HL-60 (cell line): ENCODE results near the gene TRIM63.

Source experiments
- GABPA ChIP-seq: IDR thresholded peaks from 2 replicates; pipeline ENCODE4 v1.6.1; 2012; ENCODE audit warnings: low read depth
- POLR2AphosphoS5 ChIP-seq: IDR thresholded peaks from 2 replicates; pipeline ENCODE4 v1.6.1; 2012; ENCODE audit warnings: low read depth
- SPI1 ChIP-seq: IDR thresholded peaks from 2 replicates; pipeline ENCODE4 v1.6.1; 2012; ENCODE audit warnings: low read depth, mild to moderate bottlenecking, borderline replicate concordance
- TF ChIP-seq, protein P1 (sequence below): IDR thresholded peaks from one replicate; pipeline ENCODE4 v1.5.1; 2011; ENCODE audit warnings: low read length, control low read depth, inconsistent platforms; ENCODE audit not compliant: insufficient read depth
- TF ChIP-seq, protein P2 (sequence below): IDR thresholded peaks from 2 replicates; pipeline ENCODE4 v1.6.1; 2012; ENCODE audit warnings: low read depth; ENCODE audit not compliant: insufficient replicate concordance

DNA sequence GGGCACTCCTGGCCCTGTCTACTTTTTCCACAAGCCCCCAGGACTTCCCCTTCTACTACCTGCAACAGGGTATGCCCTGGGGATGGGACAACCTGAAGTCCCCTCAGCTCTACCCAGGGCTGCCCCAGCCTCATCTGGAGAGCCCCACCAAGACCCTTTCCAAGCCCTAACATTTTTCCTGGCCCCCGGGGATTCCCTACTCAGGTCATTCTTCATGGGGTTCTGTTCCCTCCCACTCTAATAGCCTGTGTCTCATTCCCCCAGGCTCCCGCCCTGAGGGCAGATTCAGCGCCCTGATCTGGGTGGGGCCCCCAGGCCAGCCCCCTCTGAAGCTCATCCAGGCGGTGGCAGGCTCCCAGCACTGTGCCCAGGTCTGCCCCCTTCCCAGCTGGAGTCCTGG is 36.2 kb downstream of the TRIM63 start:
- TF ChIP-seq, protein P1, sequence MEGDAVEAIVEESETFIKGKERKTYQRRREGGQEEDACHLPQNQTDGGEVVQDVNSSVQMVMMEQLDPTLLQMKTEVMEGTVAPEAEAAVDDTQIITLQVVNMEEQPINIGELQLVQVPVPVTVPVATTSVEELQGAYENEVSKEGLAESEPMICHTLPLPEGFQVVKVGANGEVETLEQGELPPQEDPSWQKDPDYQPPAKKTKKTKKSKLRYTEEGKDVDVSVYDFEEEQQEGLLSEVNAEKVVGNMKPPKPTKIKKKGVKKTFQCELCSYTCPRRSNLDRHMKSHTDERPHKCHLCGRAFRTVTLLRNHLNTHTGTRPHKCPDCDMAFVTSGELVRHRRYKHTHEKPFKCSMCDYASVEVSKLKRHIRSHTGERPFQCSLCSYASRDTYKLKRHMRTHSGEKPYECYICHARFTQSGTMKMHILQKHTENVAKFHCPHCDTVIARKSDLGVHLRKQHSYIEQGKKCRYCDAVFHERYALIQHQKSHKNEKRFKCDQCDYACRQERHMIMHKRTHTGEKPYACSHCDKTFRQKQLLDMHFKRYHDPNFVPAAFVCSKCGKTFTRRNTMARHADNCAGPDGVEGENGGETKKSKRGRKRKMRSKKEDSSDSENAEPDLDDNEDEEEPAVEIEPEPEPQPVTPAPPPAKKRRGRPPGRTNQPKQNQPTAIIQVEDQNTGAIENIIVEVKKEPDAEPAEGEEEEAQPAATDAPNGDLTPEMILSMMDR = no peak
- no peak for TF ChIP-seq GABPA
- no peak for TF ChIP-seq POLR2AphosphoS5
- TF ChIP-seq, protein P2, sequence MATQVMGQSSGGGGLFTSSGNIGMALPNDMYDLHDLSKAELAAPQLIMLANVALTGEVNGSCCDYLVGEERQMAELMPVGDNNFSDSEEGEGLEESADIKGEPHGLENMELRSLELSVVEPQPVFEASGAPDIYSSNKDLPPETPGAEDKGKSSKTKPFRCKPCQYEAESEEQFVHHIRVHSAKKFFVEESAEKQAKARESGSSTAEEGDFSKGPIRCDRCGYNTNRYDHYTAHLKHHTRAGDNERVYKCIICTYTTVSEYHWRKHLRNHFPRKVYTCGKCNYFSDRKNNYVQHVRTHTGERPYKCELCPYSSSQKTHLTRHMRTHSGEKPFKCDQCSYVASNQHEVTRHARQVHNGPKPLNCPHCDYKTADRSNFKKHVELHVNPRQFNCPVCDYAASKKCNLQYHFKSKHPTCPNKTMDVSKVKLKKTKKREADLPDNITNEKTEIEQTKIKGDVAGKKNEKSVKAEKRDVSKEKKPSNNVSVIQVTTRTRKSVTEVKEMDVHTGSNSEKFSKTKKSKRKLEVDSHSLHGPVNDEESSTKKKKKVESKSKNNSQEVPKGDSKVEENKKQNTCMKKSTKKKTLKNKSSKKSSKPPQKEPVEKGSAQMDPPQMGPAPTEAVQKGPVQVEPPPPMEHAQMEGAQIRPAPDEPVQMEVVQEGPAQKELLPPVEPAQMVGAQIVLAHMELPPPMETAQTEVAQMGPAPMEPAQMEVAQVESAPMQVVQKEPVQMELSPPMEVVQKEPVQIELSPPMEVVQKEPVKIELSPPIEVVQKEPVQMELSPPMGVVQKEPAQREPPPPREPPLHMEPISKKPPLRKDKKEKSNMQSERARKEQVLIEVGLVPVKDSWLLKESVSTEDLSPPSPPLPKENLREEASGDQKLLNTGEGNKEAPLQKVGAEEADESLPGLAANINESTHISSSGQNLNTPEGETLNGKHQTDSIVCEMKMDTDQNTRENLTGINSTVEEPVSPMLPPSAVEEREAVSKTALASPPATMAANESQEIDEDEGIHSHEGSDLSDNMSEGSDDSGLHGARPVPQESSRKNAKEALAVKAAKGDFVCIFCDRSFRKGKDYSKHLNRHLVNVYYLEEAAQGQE = no peak
- no peak for TF ChIP-seq SPI1
